GM21825 (cell line): Measurements from ENCODE around the gene NOVA1.

Source experiments
- ATAC-seq: cut with Tn5 transposase; IDR thresholded peaks from one replicate; pipeline ENCODE4 v1.9.1; 2021; ENCODE audit warnings: mild to moderate bottlenecking, moderate library complexity; ENCODE audit not compliant: unreplicated experiment

The NOVA1 gene

GRCh38 chr14:26448181-26448855 lies 149.5 kb downstream of the NOVA1 start:
- no peak for ATAC-seq

- no peak for ATAC-seq
Measured at GRCh38 chr14:26444822-26445221, 153.0 kb downstream of the NOVA1 start.

GRCh38 chr14:26443654-26444053 lies 154.2 kb downstream of the NOVA1 start:
- no peak for ATAC-seq

GRCh38 chr14:26429205-26429604 lies 168.6 kb downstream of the NOVA1 start:
- ATAC-seq: no peak

GRCh38 chr14:26427097-26427496 lies 170.7 kb downstream of the NOVA1 start:
- no peak for ATAC-seq

- no peak for ATAC-seq
Measured at GRCh38 chr14:26424537-26424936, 173.3 kb downstream of the NOVA1 start.

GRCh38 chr14:26415618-26416123 lies 182.2 kb downstream of the NOVA1 start:
- no peak for ATAC-seq

- no peak for ATAC-seq
Measured at GRCh38 chr14:26414926-26415325, 182.9 kb downstream of the NOVA1 start.

- ATAC-seq: no peak
Measured at GRCh38 chr14:26414103-26414502, 183.7 kb downstream of the NOVA1 start.

- ATAC-seq: no peak
Measured at GRCh38 chr14:26412421-26412820, 185.4 kb downstream of the NOVA1 start.

- ATAC-seq: no peak
Measured at GRCh38 chr14:26410189-26410685, 187.6 kb downstream of the NOVA1 start.

GRCh38 chr14:26404927-26405326 lies 192.9 kb downstream of the NOVA1 start:
- no peak for ATAC-seq

- no peak for ATAC-seq
Measured at GRCh38 chr14:26403760-26404159, 194.1 kb downstream of the NOVA1 start.

- ATAC-seq: no peak
Measured at GRCh38 chr14:26402126-26402525, 195.7 kb downstream of the NOVA1 start.

GRCh38 chr14:26401179-26401968 lies 196.5 kb downstream of the NOVA1 start:
- no peak for ATAC-seq

- no peak for ATAC-seq
Measured at GRCh38 chr14:26400373-26400772, 197.5 kb downstream of the NOVA1 start.

GRCh38 chr14:26398616-26399015 lies 199.2 kb downstream of the NOVA1 start:
- no peak for ATAC-seq
